HT-29 (cell line): ENCODE results near the gene LGALS9. TPM values are rescaled to one million over a fixed set of nuclear protein-coding genes. Genes with fewer than 3 reads are reported as not detected.

Source experiments
- DNase-seq: peaks from one replicate; pipeline ENCODE4 v3.0.0-alpha.2; 2015; ENCODE audit warnings: low spot score
- total RNA-seq: library from RNA; depleted of rRNA; stranded (reverse); fragments of >200 nt; shearing (Covaris generic); gene quantifications from 2 replicates; pipeline ENCODE4 v1.2.3, GENCODE V29; 2014

LGALS9 gene
- total RNA-seq, 1 experiment from 2014 or later, result 61.4 TPM

DNA sequence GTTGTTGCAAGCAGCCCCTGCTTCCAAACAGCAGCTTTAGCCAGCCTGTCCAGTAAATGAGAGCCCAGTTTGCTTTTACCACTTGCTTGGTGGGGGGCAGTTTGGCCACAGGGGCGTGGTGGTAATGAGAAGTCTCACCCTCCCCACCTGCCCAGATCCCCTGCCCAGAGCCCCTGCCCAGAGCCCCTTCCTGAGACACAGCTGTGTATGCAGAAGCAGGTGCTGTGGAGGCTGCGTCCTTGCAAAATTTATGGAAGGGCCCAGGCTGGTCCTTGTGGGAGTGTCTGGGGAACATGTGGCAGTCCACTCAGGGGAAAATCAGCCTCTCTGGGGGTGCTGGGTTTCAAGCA, 27.6 kb upstream of the LGALS9 start:
- DNase-seq, result no peak

DNA sequence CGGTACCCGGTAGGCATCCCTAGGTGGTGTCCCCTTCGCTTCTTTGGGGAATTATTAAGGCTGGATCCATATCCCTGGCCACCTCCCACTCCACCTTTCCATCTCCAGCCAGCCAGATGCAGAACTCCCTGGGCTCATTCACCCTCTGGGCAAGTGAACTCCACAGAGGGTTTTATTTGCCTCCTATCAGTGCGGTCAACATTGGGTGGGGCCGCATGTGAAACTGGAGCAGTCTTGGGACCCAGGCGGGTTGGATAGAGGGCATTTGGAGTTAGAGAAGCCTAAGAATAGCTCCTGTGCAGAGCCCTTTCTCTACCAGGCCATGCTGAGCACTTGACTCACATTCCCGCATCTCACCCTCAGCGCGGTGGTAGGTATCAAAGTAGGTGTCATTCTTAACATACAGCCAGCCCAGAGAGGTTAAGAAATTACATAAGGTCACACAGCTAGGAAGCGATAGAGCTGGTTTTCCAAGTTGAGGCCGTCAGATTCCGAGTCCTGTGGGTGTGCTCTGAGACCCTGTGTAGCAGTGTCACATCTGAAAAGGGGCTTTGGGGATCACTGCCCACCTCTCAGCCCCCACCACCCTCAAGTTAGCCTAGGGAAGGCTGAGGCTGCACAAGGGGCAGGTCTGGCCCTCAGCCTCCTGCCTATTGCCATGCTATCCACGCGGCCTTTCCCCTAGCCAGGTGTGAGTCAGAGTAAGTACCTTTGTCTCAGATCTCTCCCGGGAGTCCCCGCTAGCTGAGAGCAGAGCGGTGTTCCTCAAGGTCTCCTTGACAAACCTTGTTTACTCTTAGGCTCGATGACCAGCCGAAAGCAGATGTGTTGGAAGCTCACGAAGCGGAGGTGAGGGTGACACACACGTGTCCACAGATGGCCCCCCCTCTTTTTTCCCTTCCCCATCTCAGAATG, 26.9 kb upstream of the LGALS9 start:
- no peak for DNase-seq

DNA sequence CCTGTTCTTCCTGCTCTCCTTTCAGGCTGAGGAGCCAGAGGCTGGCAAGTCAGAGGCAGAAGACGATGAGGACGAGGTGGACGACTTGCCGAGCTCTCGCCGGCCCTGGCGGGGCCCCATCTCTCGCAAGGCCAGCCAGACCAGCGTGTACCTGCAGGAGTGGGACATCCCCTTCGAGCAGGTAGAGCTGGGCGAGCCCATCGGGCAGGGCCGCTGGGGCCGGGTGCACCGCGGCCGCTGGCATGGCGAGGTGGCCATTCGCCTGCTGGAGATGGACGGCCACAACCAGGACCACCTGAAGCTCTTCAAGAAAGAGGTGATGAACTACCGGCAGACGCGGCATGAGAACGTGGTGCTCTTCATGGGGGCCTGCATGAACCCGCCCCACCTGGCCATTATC, 25.6 kb upstream of the LGALS9 start:
- DNase-seq, result no peak

DNA sequence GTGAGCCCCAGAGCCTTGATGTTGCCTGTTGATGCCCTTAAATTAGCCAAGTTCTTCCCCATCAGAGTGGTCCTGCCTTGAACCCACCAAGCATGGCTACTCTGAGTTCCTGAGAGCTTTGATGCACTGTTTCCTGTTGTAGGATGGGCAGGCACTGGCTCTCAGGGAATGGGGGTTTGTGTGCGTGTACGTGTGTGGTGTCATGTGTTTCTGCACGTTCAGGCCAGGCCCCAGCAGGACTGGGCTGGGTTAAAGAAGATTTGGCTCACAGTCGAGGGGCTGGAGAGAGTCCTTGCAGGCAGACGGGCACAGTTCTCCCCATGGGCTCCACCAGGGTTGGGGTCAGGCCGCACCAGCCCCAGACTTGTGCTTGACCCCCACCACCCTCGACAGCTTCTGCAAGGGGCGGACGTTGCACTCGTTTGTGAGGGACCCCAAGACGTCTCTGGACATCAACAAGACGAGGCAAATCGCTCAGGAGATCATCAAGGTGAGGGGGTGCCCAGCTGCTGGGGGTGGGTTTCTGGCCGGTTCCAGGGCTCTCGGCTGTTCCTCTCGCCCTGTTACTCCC, 23.4 kb upstream of the LGALS9 start:
- no peak for DNase-seq

DNA sequence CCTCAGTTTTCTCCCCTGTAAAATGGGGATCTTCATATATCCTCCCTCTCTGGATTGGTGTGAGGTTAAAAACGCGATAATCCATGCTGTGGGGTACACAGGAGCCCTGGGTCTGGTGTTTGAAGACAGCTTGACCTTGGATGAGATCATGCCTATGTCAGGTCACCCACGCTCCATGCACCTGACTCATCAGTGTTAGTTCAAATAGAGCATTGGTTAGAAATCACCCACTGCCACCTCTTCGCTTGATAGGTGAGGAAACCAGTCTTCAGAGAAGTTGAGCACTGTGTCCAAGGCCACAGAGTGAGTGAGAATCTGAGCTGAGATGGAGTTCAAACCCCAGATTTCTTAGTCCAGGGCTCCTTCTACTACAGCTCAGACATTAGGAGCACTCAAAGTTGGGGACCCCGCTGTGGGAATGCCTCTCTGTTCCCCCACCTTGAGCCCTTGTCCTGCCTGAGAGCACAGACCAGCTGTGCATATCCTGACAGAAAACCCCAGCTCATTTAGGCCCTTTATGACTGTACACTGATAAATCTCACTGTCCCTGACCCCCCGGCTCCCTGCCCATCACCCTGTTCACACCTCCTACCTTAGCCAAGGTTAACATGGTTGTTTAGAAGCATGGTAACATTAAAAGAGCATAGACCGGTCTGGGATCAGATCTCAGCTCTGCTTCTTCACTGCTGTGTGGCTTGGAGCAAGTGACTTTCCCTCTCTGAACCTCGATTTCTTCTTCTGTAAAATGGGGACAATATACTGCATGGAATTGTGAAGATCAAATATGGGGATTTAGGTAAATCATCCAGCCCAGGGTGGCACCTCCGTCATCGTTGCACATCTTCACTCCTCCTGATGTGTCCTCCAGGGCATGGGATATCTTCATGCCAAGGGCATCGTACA, 22.4 kb upstream of the LGALS9 start:
- DNase-seq, result no peak

DNA sequence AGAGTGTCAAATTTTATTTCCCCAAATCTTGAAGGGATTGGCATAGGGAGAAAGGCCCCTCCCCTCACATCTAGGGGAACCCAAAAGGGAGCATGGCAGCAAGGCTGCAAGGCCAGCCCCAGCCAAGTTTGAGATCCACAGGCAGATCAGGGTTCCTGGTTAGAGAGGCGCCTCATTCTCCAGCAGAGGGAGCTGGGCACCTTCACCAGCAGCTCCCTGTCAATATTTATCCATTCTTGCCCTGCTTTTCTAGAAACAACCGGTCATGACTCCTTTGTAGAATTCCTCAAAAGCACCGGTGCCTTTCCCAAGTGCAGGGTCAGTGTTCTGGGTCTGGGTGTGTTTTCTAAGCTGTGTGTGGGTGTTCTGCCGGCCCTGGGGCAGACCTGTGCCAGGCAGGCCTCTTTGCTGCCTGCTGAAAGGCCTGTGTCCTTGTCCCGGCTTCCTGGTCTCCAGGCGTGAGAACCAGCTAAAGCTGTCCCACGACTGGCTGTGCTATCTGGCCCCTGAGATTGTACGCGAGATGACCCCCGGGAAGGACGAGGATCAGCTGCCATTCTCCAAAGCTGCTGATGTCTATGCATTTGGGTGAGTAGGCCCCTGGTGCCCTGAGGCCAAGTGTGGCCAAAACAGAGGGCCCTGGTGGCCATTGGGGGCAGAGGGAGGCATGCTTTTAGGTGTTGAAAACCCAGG, 21.2 kb upstream of the LGALS9 start:
- DNase-seq, result peak; percentile 62

DNA sequence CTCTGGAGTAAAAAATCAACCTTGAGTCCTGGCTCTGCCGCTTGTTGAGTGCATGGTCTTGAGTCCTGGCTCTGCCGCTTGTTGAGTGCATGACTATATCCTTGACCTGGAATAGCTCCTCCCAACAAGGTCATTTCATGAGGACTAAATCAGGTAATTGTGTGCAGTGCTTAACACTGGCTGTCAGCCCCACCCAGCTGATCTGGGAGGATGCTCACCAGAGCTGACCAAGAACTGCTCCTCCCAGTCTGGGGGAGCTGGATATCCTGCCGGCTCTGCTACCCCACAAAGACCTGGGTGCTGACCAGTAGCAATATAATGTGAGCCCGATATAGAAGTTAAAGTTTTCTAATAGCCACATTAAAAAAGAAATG, 20.7 kb upstream of the LGALS9 start:
- DNase-seq, result no peak

DNA sequence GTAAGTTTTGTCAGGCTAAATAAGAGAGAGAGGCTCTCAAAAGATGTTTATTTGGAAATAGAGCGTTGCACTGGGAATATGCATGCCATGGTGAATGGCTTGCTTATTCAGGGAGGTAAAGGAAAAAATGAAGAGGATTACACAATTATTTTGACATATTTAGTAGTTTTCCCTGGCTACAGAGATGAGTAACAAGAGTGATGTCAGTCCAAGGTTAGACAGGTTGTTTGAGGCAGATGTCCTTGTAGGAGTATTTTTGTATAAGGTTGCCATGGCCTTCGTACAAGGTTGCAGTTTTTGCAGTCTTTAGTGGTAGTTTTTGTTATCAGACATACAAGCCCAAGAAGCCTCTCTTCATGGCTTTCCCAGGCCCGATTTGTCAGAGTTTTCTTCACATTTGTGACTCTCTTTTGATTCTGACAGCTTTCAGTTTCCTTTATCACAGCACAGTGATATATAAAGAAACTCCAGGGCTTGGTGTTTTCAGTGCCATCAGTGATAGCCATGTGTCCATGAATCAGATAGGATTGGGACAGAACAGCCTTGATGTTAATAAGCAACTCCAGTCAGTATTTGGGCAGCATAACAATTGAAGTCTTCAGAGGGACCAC, 18.7 kb upstream of the LGALS9 start:
- no peak for DNase-seq

DNA sequence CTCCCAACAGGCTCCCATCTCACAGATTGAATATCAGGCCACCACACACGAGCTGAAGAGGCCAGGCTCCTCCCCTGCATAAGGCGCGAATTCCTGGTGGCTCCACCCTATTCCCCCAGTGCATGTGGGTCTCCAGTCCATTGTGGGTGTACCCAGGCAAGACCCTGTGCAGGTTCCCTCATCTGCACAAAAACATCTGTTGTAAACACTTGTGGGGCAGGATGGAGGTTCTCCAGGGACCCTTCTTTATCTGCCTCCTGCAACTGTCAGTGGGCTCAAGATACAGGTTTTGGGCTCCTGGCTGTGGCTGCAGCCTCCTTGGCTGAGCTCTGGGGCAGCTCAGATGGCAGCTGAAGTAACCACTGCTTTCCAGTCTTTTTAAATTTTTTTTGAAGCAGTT, 17.6 kb upstream of the LGALS9 start:
- no peak for DNase-seq

DNA sequence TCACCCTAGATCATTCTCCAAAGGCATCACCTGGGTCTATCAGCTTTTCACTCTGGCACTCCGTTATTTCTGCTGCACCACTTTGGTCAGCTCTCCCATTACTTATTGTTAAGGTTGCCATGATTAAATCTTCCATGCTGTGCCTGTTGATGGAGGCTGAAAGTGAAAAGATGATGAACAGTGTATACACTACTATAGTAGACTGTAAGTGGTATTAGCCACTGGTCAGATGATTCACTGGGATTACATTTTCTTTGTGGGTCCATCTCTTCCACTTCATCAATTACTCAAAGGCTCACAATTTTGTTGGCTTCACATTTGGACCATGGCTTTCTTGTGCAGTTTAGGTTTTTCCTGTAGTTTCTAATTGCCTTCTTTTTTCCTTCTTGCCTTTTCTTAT, 15.9 kb upstream of the LGALS9 start:
- no peak for DNase-seq

DNA sequence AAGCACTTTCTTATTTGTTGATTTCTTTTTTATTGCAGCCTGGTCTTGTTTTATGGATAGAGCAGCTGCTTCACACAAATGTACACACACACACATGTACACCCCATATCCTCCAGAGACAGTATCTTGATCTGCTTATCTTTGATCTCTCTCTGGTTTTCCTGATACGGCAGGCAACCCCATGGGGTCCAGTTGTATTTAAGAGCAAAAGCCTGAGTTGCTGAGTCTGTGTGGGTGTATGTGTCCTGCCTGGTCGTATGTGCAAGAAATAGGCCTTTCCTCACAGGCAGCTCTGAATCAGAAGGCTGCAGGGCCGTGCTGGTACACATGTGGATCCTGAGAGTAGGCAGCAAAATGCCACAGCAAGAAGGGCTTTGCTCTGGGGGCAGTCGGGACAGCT, 14.6 kb upstream of the LGALS9 start:
- no peak for DNase-seq

DNA sequence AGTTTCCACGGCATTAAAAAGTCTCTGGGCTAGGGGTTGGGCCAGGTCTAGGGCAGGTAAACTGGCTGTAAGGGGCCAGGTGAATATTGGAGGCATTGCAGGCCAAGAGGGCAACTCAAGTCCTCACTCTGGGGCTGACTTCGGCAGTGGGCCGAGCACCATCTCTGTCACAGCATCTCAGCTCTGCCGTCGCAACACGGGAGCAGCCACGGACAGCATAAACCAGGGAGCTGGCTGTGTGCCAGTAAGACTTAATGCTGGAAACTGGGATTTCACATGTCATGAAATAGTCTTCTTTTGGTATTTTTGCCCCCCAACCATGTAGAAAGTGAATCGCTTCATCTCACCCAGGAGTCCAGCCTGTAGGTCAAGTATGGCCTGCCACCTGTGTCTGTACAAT, 12.6 kb upstream of the LGALS9 start:
- DNase-seq, result no peak

DNA sequence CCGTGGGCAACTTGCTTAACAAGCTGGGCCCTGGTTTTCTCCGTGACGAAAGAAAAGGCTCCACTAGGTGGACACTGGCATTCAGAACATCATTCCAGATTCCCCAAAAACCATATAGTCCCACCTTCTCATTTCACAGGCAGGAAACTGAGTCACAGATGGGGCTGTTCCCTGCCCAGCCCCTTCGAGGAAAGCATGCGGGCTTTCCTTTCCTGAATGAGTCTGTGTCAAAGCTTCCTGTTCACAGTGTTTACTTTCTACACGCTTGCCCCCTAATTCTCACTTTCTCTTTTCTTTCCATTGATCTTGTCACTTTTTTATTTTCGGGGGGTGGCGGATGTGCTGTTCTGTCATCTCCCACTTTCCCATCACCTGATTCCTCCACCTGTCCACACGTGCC, 10.3 kb upstream of the LGALS9 start:
- no peak for DNase-seq

DNA sequence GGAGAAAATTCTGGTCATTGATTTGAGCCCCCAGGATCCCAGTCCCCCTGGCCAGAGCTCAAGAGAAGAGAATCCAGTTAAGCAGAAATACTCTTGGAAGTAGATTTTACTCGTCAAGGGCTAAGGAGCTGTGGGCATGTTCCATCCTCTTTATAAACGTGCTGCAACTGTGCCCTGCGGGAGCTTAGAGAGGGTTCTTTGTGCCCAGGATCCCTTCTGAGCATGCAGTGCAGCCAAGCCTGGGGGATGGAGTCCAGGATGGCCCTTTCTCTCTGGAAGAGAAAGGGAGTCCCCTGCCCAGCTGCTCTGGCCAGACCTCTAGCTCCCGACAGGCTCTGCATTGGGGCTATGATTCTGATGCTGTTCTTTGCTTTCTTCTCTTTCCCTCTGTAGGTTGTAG, 9.5 kb upstream of the LGALS9 start:
- no peak for DNase-seq

DNA sequence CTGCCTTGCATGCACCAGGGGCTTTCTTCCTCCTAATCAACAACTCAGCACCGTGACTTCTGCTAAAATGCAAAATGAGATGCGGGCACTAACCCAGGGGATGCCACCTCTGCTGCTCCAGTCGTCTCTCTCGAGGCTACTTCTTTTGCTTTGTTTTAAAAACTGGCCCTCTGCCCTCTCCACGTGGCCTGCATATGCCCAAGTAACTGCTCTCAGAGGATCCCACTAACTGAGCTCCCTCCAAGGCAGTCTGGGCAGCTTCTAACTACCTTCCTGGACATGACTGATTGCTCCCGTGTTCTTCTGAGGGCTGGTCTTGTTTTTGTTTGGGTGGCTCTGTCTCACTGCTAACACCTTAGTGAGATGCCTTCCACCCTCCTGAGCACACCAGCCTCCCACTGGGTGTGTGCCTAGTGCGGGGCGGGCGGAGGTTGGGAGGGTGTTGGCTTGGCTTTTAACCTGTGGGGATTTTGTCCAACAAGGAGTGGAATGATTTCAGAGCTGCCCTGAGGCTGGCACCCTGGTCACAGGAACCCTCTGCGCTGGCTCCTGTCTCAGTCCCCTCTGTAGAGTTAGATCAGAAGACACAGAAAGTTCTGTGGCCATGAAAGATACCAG, 8.9 kb upstream of the LGALS9 start:
- no peak for DNase-seq

DNA sequence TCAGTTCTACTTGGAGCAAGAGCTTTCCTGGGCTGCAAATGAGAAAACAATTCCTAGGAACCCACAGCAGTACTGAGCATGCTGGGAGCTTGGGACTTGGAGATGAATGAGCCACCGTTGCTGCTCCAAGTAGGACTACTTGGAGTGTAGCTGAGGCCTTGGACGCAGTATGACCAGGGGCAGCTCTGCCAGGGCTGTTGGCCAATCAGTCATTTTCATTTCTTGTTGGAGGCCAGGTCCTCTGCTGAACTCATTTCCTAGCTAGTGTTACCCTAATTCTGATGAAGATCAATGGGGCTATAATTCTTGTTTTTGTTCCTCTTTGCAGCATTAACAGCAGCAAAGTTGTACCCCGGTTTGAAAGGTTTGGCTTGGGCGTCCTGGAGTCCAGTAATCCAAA, 8.0 kb upstream of the LGALS9 start:
- no peak for DNase-seq

DNA sequence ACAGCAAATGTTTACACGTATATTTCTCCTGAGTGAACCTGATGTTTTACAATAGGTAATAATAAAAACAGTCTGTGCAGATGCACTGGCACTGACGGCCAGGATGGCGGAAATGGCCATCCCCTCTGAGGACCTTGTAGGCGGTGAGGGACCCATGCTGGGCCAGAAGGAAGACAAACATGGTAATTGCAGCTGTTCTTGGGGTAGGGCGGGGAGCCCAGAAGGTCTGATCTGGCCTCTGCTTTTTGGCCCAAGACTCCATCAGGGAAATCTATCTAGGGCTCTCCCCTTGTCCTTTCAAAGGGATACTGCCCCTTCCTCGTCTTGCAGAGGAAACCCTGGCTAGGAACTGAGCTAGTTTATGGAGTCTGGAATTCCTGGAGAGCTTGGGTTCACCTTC, 7.4 kb upstream of the LGALS9 start:
- DNase-seq, result no peak

DNA sequence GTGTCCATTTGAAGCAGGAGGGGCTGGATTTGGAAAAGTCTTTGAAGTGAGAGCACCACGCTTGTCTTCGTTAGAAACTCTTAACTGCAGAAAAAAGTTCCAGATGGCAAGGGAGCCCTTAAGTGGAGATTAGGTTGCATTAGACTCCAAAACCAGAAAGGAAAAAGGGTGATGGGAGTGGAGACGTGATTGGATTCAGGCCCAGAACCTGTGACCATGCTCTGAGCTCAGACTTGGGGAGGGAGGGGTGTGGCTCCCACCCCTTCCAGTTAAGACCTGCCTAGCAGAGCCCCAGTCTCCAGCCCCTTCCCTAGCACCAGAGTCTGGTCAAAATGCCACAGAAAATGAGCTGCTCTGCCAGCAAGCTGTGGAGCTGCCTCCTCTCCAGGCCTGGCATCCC, 6.4 kb upstream of the LGALS9 start:
- no peak for DNase-seq

DNA sequence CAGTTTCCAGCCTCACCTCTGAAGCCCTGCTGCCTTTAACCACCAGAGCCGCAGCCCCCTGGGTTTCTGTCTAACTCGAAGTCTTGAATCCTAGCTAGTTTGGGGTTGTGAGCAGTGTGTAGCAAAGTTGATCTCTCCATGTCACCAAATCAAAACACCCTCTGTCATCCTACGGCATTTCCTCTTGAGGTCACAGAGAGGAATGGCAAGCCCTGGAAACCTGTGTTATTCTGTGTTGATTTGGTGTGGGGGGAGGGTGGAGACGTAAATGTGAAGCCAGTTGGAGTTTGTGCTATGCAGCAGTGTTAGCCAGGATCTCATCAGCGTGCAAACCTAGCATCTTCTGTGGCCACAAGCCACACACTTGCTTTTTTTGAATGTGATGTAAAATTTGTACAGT, 5.1 kb upstream of the LGALS9 start:
- DNase-seq, result no peak

DNA sequence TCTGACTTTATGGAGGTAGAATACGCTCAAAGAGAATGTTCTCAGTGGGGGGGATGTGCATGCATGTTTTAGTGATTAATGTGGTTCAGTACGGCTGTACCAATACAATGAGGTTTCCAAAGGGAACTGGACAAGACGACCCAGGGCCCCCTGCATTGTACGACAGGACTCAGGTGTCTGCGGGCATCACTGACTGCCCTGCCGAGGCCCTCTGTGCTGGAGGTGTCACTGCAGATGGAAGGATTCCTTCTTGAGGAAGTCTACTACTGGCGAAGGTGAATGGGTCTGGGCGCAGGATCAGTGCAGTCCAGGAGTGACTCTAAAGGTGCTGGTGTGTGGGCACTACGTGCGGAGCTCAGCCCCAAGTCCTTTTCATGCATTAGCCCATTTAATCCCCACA, 3.5 kb upstream of the LGALS9 start:
- DNase-seq, result no peak

DNA sequence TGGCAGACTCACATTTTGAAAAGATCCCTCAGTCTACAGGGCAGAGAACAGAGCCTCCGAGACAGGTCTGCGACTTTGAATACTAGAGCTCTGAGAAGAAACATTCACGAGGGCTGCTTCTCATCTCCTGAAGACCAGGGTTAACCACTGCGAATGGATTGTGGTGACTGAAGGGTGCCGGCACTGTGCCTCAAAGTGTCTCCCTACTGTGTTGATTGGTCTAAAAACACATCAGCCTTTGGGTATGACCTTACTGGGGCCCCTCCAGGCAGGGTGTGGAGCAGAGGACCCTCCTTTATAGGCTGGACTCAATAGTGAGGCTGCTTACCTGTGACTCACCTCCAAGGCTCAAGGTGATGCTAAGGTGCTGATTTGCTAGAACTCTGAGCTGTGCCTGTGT, 2.6 kb upstream of the LGALS9 start:
- no peak for DNase-seq
